NCI-H748 treated with DMSO at 0.1 percent for 48 hours (cell line): ENCODE results near the gene KCNK17.

Experiments
- DNase-seq: peaks from one replicate; lab custom pipeline; 2025; lab: John Stamatoyannopoulos, UW

The KCNK17 gene

DNA sequence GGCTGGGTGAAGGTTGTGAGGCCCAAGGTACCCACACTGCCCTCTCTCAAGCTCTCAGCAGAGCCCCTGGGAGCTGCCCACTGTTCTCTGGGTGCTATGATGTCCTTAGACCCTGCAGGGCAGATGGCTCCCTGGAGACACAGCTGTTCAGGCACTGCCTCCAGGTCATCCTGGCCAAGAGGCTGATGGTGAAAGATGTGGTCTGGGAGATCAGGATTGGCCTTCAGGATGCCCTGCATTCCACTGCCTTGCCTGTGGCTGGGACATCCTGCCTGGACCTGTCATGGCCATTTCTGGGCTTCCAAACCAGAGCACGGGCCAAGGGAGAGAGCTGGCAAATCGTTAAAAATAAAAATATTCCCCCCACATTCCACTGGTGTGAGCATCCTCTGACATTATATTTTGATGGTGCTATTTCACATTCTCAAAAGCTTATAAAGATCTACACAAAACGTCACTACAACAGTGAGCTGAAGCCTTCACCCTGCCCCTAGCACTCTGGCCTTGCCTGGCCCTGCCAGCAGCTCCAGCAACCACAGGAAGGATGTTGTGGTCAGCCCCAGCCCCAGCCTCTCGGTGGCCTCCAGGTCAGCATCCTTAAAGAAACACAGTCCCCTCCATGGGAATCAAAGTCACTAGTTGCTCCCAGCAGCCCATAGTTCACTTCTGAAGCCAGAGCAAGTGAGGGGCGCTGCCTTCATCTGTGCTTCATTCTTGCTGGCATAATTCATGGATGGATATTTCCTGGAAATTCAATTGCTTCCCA is 21.7 kb upstream of the KCNK17 start:
- no peak for DNase-seq

DNA sequence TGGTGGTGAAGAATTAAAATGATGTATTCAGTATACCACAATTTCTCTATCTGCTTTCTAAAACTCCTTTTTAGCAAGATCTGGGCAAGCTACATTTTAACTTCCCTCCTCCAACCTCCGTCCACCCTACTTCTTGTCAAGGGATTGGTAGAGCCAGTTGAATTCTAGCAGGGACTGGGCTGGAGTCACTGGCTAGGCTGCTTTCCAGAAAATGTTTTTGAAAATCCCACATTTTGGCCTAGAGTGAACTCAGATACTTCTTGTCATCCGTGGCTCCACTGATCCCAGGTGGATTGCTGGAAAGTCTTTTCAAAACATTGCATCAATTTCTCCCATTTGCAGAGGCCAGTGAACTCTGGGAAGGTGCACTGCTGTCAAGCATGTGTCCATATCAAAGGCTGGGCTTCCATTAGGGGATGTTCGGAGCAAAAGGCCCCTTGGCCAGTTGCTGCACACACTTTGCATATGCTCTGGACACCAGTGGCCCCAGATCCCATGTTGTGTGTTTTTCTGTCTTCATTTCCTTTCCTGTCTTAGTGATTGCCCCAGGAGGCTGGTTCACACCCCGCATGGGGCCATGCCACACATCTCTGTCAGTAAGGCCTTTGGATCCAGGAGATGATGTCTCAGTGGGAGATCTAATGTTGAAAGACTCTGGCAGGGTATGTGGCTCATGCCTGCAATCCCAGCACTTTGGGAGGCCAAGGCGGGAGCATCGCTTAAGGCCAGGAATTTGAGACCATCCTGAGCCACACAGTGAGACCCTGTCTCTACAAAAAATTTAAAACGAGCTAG is 19.6 kb upstream of the KCNK17 start:
- DNase-seq = no peak

DNA sequence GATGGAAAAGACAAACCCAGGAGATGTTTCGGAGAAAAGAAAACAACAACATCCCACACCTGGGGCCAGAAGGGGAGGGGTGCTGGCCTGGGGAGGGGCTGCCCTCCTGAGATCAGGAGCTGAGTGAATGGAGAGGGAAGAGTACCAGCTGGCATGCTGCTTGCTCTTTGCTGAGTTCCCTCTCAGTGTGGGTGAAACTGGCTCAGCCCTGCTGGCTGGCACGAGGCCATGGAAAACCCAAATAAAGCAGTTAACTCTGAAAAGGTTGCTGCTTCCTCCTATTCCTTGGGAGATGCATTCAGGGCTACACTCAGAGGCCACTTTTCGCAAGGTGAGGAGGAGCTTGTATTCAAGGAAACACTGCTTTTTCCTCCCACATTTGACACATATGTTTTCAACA is 16.3 kb upstream of the KCNK17 start:
- DNase-seq = no peak

DNA sequence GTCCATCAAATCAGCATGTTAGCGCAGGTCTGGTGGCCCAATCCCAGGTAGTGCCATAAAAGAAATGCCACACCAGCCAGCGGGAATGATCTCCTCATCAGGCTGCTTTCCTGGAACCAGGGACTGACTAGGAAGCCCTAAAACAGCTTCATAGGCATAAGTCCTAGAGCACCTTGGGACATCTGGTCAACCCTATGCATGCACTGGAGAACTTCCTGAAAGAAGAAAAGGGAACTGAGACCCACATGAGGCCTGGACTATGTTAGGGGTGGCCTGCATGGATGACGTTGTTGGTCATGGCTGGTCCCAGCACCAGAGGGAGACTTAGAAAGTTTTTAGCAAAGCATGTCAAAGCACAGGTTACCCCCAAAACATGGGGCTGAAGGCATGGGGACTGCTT is 15.8 kb upstream of the KCNK17 start:
- DNase-seq = no peak

DNA sequence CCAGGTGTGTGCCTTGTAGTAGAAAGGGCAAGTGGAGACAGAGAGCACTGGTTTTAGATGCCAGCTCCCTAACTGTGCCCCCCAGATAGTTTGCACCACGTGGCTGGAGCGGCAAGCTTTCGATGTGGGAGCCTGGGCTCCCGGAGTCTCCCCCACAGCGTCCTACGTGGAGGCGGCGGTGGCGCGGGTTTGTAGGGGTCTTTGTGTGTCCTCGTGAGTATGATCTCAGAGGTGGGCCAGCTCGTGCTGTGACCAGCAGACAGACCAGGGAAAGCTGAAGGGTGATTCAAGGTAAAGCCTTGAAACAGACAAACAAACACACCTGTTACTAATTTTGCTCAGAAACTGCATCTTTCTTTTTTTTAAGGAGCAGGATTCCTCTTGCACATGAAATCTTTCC is 13.8 kb upstream of the KCNK17 start:
- DNase-seq = no peak

DNA sequence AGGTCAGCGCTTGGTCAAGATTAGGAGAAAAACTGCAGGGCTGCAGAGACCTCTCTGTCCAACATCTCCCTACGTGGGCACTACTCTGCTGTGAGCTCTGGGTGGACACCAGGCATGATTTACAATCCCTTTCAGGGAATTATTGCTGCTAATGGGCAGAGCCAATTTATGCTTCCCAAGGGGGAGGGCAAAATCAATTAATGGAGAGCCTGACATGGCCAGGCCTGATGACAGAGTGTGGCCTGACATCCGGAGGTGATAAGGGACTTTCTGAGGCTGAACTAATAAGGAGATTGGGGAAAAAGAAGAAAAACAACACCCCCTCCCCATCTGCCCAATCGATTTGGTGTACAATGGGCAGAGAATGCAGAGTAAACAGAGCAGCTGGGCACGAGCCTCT is 13.3 kb upstream of the KCNK17 start:
- DNase-seq = no peak

DNA sequence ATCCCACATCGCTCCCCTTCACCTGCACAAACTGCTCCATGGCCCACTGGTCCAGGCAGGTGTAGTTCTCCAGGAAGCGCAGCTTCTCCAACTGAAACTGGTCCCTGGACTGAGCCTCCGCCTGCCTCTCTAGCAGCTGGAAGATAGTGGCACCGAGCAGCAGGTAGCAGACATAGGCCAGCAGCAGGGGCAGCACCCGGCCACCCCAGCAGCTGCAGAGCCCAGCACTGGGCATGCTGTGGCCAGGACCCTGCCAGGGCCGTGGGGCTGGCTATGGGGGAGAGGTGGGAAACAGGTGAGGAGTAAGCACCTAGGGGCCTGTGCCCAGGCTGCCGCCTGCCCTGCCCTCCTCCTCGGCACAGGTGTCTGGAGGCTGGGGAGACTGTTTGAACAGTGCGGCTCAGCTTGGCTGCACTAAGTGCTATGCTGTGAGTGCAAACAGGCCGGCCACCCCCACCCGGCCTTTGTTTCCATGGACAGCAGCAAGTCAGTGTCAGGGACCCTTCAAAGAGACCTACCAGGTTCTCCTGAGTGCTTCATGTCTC is 8.2 kb upstream of the KCNK17 start, which contains the start of gene KCNK16:
Gene KCNK16 (minus strand): TSS at position 397 of the 545 bp plus-strand sequence. CDS start 162 bp downstream, at position 235.
- DNase-seq = no peak

DNA sequence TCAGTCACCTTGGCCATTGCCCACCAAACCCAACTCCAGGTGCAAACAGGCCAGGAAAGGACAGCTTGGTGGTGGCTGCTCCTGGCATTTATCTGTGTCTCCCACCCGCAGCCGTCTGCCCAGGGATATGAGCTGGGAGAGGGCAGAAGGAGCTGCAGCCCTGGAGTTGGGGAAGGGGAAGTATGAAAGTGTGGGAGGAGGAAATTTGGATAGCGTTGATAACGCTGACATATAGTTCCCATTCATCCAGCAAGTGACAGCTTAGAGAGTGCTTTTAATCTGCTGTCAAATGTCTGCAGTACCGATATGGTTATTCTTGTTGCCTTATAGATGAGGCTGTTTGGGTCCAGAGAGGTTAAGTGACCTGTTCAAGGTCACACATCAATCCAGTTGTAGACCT is 7.5 kb upstream of the KCNK17 start:
- DNase-seq = no peak

DNA sequence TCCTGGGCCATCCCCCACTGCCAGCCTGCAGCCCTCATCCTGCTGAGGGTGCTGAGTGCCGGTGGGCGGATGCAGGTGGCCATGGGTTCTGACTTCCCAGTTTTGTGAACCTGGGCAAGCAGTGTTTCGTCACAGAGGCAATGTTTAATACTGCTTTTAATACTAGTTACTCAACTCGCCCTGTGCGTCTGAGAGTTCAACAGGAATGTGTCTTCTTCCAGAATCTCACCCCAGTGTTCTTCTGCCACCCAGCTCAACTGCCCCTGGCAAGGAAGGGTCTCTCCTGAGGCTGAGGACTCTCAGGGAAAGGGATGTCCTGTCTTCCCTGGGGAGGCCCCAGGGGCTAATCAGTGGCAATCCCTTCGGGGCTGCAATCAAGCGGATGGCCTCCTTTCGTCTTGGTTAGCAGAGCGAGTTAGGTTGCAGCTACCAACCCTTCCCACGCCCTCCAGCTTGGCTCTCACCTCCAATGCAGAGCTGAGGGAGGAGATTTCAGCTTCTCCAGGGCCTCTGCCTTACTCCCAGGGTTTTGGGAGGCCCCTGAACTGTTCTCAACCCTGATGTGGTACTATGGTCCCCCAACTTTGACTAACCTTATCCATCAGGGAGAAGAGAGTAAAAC is 6.3 kb upstream of the KCNK17 start:
- DNase-seq = no peak

DNA sequence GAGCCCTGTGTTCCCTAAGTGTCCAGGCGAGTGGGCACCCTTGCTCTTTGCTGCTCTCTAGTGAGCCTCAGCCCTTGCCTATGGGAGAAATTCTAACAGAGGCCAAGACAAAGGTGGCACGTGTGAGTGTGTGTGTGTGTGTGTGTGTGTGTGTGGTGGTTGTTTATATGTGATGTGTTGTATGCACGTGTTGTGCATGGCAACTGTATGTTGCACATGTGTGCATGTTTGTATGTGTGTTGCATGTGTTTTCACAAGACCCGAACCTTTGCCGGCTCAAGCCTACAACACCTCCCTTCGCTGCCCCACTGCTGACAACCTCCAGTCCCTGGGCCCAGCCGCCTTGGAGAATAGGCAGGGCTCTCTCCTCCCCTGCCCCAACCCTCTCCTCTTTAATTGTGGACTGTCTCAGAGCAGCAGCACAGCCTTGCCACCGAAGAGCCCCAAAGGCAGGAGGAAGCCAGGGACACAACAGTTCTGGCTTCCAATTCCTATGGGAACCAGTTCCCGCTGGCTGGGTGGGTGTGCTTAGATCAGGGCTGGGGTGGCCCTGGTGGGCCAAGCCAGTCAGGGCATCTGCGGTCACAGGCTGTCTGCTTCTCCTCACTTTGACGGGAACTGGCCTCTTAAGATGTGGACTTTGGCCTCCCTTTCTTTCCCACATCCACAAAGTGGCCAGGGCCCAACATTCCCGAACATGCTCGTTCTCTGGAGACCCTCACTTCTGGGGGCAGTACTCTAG is 5.6 kb upstream of the KCNK17 start:
- no peak for DNase-seq

DNA sequence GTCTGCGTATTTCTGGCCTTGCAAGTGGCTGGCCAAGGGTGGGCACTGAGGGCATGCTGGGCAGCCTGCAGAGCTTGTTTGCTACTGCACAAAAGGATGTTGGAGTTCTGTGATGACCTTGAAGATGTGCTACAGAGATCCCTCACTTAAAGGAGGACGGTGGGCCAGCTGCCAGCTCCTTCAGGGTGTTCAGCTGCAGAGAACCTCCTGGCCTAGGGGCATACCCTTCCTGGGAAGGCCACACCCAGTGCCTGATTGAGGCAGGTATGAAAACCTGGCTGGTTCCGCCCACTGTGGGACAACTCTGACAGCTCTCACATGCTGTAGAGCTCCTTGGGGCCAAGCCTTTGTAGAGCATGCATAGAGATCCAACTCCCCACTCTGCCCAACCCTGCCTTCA is 3.0 kb upstream of the KCNK17 start:
- no peak for DNase-seq

DNA sequence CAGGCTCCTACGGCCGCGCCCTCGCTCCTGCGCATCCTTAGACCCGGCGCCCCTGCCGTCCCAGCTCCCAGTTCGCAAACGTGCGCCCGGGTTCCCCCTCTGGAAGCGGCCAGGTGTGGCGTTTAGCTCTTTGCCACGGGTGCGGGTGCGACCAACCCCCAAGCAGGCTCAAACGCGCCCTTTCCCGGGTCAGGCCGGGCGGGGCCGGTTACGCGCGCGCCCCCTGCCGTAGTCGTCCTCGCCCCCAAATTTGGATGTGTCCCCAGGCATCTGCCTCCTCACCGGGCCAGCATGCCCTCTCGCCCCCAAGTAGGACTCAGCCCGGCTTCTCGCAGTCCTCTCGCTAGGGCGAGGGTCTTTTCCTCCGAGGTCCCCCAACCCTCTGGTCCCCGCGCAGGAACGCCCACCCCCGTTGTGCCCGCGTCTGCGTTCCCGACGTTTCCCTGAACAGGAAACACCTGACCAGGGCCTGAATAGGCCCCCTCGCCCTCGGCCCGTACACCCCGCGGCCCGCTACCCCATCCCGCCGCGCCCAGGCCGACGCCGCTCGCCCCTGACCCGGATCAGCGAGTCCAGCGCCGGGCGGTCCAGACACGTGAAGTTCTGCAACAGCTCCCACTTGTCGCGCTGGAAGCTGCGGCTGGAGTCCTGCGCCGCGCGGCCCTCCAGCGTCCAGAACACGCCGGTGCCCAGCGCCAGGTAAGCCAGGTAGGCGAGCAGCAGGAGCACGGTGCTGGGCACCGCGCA is 520 bp downstream of the KCNK17 start:
- no peak for DNase-seq

DNA sequence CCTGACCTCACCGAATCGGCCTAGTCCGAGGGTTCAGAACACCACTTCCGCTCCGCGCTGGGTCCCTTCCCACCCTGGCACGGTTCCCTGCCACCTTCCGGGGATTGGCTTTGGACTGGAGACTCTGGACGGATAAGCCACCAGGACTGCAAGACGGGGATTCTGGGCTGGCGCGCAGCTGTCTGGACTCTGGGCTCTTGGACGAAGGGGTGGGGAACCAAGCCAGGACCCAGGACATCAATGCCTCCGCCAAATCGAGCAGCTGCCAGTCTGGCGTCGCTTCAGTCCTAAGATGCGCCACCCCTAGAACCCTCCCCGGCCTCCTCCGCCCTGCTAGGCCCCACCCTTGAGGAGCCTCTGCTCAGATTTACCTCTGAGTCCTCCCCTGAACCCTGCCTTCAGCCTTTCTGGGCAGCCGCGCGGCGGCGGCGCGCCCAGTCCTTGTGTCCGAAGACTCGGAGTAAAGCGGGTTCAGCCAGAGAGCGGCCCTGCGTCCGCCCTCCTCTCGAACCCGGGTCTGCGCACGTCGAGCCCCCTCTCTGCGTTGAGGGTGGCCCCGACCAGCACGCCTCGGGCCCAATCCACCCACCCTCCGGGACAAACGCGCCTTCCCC is 1.2 kb downstream of the KCNK17 start:
- no peak for DNase-seq

DNA sequence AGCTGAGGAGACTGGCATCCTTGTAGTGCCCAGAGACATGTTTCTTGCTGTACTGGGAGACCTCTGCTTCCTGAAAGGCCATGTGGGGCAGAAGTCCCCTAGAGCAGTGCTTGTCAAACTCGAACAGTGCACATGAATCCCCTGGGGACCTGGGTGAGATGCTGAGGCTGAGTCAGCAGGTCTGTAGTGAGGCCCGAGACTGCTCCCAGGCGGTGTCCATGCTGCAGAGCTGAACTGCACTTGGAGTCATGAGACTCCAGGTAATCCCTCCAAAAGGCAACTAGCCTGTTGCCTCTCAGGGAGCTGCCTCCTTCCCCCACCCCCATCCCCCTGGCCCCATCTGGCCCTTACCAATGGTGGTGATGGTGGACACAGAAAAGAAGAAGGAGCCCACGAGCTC is 3.7 kb downstream of the KCNK17 start:
- DNase-seq = no peak

DNA sequence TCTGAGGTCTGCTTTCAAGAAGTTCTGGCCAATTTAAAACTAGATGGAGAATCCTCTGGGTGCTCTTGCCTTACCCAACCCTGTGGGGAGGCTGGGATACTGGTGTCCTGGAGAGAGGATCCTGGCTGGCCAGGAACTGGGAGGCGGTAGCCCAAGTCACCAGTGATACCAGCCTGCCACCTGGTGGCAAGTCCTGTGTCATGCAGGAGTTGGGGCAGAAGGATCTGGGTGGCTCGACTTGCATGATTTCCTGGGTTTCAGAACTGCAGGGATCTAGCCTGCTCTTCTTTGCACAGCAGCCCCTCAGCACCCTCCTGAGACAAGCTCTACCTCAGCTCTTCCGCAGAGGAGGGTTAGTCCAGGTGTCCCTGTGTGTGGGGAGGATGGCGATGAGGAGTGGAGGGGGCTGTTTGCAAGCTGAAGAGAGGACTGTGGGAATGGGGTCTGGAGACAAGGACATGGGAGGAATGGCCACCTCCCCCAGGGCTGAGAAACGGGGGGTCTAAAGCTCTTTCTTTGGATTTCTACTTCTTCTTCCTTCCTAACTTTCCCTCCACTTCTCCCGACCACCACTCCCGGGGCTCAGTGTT is 4.2 kb downstream of the KCNK17 start:
- peak; percentile 63 for DNase-seq

DNA sequence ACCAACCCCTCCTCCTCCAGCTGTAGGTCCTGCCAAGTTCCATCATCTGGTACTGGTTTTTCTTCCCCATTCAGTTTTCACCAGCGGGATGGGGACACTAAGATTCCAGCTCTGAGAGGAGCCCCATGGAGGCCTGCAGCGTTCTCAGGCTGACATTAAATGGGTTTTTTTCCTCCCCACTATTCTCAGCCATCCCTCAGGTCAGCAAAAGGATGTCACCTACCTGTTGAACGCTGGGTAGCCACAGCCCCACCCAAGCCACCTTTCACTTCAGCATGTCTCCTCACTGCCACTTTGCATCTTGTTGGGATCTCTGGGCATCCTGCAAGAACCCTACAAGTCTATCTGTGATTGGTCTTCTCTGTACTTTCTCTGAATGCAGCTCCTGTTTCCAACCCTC is 6.8 kb downstream of the KCNK17 start:
- DNase-seq = no peak

DNA sequence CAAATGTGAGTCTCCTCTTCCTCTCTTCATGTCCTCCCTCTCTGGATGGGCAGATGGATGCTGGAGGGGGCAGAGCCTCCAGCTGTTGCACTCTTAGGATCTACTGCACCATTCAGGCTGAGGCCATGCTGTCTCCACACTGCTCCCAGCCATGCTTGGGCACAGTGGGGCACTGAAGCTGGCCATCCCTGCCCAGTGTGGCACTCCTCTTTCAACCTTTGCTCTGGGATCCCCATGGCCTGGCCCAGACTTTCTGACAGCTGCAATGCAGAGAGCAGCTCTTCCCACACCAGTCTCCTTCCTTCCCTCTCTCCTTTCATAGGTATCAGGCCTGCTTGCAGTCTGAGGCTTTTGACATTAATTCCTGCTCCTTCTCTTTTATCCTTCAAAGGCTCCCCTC is 9.3 kb downstream of the KCNK17 start:
- DNase-seq = no peak

DNA sequence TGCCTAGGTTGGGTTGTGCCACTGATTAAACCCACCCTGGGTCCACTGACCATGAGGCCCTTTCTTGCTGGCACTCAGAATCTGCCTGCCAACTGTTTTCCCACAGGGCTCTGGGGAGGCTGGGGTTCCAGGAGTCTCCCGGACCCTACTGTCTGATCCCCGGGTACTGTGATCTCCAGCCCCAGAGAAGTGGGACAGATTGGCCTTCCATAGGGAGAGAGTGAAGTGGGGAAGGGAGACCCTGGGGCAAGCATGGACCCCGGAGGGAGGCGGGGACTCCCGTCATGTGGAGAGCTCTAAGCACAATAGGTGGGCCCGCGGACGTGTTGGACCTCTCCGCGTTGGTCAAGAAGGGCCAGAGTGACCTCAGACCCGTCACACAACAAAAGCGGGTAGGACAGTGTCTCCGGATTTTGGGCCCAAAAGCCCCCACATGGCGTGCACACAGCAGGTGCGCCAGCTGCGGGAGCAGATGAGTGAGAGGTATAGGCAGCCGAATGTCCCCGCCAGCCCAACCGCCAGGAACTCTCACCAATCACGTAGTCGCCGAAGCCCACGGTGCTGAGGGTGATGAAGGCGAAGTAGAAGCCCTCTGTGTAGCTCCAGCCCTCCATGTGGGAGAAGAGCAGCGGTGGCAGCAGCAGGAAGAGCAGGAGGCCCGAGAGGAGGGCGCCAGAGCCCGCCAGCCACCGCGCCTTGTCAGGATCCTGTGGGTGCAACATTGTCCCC is 10.6 kb downstream of the KCNK17 start:
- DNase-seq = no peak

DNA sequence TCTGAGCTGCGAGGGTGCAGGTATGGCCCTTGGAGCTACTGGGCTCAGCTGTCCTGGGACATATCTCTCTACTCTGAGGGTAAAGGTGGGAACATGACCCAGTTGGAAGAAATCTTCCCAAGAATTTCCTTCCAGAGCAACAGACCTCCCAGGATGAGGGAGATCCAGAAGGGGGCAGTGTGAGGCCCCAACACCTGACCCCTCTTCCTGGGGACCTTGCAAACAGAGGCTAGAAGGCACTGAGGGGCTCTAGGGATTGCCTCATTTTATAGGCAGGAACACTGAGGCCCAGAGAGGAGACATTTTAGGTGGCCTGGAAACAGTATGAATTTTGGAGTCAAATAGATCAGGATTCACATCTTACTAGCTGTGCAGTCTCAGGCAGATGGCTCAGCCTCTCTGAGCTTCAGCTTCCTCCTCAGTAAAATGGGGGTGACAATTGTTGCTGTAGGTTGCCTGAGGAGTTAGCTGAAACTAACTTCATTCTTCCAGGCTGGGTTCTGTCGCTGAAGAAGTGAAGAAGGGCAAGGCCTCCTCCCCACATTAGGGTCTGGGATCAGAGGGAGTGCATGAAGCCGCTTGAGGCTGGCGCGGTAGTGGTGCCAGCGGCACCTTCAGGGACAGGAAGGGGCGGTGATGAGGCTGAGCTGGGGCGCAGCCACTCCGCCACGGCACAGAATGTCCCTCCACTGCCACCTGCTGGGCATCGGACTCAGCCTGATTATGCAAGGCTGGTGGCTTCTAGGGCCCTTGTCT is 11.4 kb downstream of the KCNK17 start:
- peak; percentile 72 for DNase-seq
